Small intestine (tissue), 7 donors: Measurements from ENCODE around the gene KL. TPM values are rescaled to one million over a fixed set of nuclear protein-coding genes. Genes with fewer than 3 reads are reported as not detected.

Experiments used
- DNase-seq, 2 donors: peaks; one replicate each; pipeline versions ENCODE4 v3.0.0 to v3.0.0-alpha.2; 2013
- FAIRE-seq: peaks from 2 replicates; lab custom pipeline; 2012; peaks lifted over from hg19 to GRCh38; lab: Jason Lieb, UNC
- H3K27ac ChIP-seq, 3 donors: one replicate each; pipeline ENCODE4 v1.5.1; 2013; ENCODE audit warnings: low read length in 2 of 3, mild to moderate bottlenecking in 2 of 3, control low read depth in 1 of 3, inconsistent platforms in 1 of 3, low read depth in 1 of 3, moderate library complexity in 1 of 3
- H3K27me3 ChIP-seq, 3 donors: one replicate each; pipeline ENCODE4 v1.6.1; 2013; ENCODE audit warnings: low read length in 3 of 3, inconsistent platforms in 1 of 3; ENCODE audit not compliant: control insufficient read depth in 3 of 3, insufficient read depth in 3 of 3
- H3K36me3 ChIP-seq, 3 donors: one replicate each; pipeline ENCODE4 v1.6.1; 2013; ENCODE audit warnings: low read length in 3 of 3, inconsistent platforms in 1 of 3, low read depth in 1 of 3, mild to moderate bottlenecking in 1 of 3, moderate library complexity in 1 of 3; ENCODE audit not compliant: control insufficient read depth in 3 of 3, insufficient read depth in 2 of 3
- H3K4me1 ChIP-seq, 3 donors: one replicate each; pipeline ENCODE4 v1.6.1; 2013; ENCODE audit warnings: low read length in 2 of 3, inconsistent platforms in 1 of 3, low read depth in 1 of 3, mild to moderate bottlenecking in 1 of 3, moderate library complexity in 1 of 3; ENCODE audit not compliant: control insufficient read depth in 3 of 3, insufficient read depth in 2 of 3
- H3K4me3 ChIP-seq, 3 donors: one replicate each; pipeline ENCODE4 v1.5.1; 2013; ENCODE audit warnings: low read length in 3 of 3, control low read depth in 1 of 3, inconsistent platforms in 1 of 3, low read depth in 1 of 3, mild to moderate bottlenecking in 1 of 3, moderate library complexity in 1 of 3
- H3K9me3 ChIP-seq, 2 donors: one replicate each; pipeline ENCODE4 v1.6.1; 2013; ENCODE audit warnings: low read depth in 1 of 2, low read length in 1 of 2; ENCODE audit not compliant: control insufficient read depth in 2 of 2, insufficient read depth in 1 of 2
- WGBS, 3 donors: extraction: QIAGEN DNeasy Blood & Tissue Kit; methylation state at CpG; one replicate each; pipeline ENCODE4 v1.1.7; 2013; 5-methylcytosine and 5-hydroxymethylcytosine counted together
- polyA plus RNA-seq, 4 donors: library from polyadenylated mRNA; stranded (reverse) in 3 of 4; unstranded in 1 of 4; fragments of 200-250 nt in 3 of 4; fragments of 120-200 nt in 1 of 4; gene quantifications; one replicate each; pipeline versions ENCODE4 v1.2.1 to v1.2.3, GENCODE V29; 2013
- donor health status: healthy with polysubstance abuse.
- donor health status: control.
- donor health status: control.
- donor health status: Bipolar disorder and iron deficiency.
- donor health status: healthy.

KL gene
- polyA plus RNA-seq, 4 donors = 0.67 to 4.8 (median 2.0) TPM

- FAIRE-seq = no peak
- WGBS, 3 donors = 86 to 93% (median 87%) methylated on average over 3 of the region's 3 CpGs
Measured at GRCh38 chr13:33100886-33101285, 84.7 kb downstream of the KL start.

DNA sequence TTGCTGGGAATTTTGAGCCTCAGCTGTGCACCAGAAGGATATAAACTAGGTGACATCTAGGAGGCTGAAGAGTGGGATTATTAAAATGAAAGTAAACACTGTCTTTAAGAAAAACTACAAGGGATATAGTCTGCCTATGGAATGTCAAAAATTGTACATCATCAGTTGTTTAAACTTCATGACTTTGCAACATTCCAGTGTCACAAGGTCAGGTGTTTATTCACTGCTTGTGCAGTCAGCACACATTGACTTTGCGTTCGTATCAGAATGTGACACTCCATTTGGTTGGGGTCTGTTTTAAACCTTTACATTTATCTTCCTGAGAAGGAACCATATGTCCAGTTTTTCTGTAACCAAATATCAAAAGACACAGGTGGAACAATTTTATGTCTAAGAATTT lies 85.6 kb downstream of the KL start:
- Histone ChIP-seq H3K4me1 (no peaks in the 10 kb centered on the region), H3K27me3 (no peaks in the 10 kb centered on the region), H3K4me3 (no peak overlapping the region), H3K36me3 (peaks cover 0 to 13% (median 8%) of the 10 kb centered on the region in 3 donors), H3K9me3 (no peaks in the 10 kb centered on the region), H3K27ac (no peak overlapping the region)
- FAIRE-seq = no peak
- WGBS, 3 donors = 94 to 96% (median 95%) methylated on average over 2 of the region's 2 CpGs
- no peak for DNase-seq

More at GRCh38 chr13:33100886-33101285, 84.7 kb downstream of the KL start:
- no peak overlapping the region for H3K27ac ChIP-seq
- DNase-seq = no peak
- no peaks in the 10 kb centered on the region for H3K27me3 ChIP-seq
- H3K4me3 ChIP-seq = no peak overlapping the region
- H3K4me1 ChIP-seq = no peaks in the 10 kb centered on the region
- H3K36me3 ChIP-seq = peaks cover 0 to 5% (median 5%) of the 10 kb centered on the region in 3 donors
- no peaks in the 10 kb centered on the region for H3K9me3 ChIP-seq

DNA sequence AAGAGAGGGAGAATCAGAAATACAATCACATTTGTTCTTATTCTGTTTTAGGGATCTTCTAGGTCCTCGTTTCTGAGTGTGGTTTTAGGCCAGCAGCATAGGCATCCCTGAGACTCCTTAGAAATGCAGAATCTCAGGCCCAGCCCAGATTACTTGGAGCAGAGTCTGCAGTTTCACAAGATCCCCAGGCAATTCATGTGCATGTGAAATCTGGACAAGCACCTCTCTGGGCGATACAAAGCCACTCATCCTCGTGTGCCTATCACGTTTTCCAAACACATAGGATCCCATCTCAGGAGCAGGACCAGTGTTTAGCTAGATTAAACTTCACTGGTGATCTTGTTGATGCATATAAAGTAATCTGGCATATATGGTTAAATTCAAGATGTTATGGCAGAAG lies 87.2 kb downstream of the KL start:
- no peaks in the 10 kb centered on the region for H3K9me3 ChIP-seq
- FAIRE-seq = no peak
- WGBS, 3 donors = 83 to 89% (median 89%) methylated on average over 4 of the region's 4 CpGs
- H3K4me3 ChIP-seq = no peak overlapping the region
- peaks cover 0 to 21% (median 8%) of the 10 kb centered on the region in 3 donors for H3K36me3 ChIP-seq
- H3K4me1 ChIP-seq = no peaks in the 10 kb centered on the region
- H3K27me3 ChIP-seq = no peaks in the 10 kb centered on the region
- no peak overlapping the region for H3K27ac ChIP-seq
- DNase-seq = no peak

GRCh38 chr13:33105387-33106005 lies 89.3 kb downstream of the KL start:
- no peak for FAIRE-seq
- peaks cover 0 to 33% (median 8%) of the 10 kb centered on the region in 3 donors for H3K36me3 ChIP-seq

DNA sequence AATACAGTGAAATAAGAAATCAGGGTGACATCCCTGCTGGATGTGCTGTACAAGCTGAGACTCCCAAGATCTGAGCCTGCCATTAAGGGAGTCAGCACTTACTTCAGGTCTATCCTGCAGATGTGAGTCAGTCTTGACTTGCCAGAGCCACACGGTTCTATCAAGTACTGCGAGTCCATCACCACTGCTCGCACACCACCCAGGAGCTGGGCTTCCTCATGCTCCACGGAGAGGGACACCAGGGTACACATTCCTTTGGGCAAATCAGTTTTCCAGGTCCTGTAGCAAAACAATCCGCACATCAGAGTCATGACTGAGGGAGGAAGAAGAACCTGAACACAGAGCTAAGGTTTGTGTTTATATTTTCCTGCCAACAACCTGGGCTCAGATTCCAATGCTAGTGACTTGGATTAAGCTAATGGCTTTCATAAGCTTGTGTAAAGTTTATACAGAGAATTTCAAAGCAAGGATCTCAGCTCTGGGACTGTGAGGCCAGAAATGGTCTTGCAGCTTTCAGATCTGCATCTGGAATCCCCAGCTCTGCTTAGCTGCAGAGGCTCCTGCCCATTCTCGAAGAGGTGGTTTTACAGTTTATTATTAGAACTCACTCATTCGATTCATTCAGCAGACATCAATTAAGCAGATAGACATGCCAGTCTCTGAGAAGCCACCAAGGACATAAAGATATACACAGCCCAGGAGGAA lies 90.6 kb downstream of the KL start:
- peaks cover 0 to 11% (median 3%) of the 10 kb centered on the region in 3 donors for H3K4me1 ChIP-seq
- WGBS, 3 donors = 80 to 91% (median 91%) methylated on average over 7 of the region's 7 CpGs
- FAIRE-seq = no peak
- H3K4me3 ChIP-seq = no peak overlapping the region
- H3K36me3 ChIP-seq = peaks cover 0 to 37% (median 8%) of the 10 kb centered on the region in 3 donors
- no peaks in the 10 kb centered on the region for H3K9me3 ChIP-seq
- H3K27ac ChIP-seq = no peak overlapping the region
- H3K27me3 ChIP-seq = no peaks in the 10 kb centered on the region
- DNase-seq = no peak

More at GRCh38 chr13:33105387-33106005, 89.3 kb downstream of the KL start:
- H3K9me3 ChIP-seq = no peaks in the 10 kb centered on the region
- no peak overlapping the region for H3K4me3 ChIP-seq
- H3K27ac ChIP-seq = no peak overlapping the region
- WGBS, 3 donors = 72 to 85% (median 75%) methylated on average over 9 of the region's 9 CpGs
- peaks cover 0 to 8% (median 0%) of the 10 kb centered on the region in 3 donors for H3K4me1 ChIP-seq
- H3K27me3 ChIP-seq = no peaks in the 10 kb centered on the region
- DNase-seq = no peak

- FAIRE-seq (no peak), DNase-seq (no peak)
- Histone ChIP-seq H3K27ac (no peak overlapping the region), H3K4me1 (peaks cover 0 to 13% (median 8%) of the 10 kb centered on the region in 3 donors), H3K27me3 (no peaks in the 10 kb centered on the region), H3K36me3 (peaks cover 0 to 37% (median 8%) of the 10 kb centered on the region in 3 donors), H3K9me3 (no peaks in the 10 kb centered on the region), H3K4me3 (no peak overlapping the region)
- WGBS, 3 donors = 89 to 100% (median 90%) methylated on average over 2 of the region's 2 CpGs
Measured at GRCh38 chr13:33107361-33107760, 91.1 kb downstream of the KL start.

DNA sequence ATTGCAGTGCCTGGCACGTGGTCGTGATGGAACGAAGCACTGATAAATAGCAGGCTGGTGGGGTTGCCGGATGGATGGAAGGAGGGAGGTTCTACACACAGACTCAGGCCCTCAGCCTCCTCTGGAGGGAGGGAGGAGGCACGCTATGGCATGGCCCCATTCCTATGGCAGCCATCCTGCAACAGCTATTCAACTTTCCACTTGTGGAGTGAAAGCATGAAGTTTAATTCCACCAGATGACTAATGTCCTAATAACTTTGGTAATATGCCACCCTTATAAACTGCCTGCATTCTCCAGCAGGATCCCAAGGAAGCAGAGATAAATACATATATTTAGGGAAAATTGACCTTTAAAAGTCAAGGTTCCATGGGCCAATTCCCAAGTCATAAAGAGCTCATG lies 92.4 kb downstream of the KL start:
- whole genome bisulfite sequencing, 3 donors = 90 to 96% (median 91%) methylated on average over 5 of the region's 5 CpGs
- FAIRE-seq = no peak
- no peak overlapping the region for H3K27ac ChIP-seq

GRCh38 chr13:33109271-33109697 lies 93.1 kb downstream of the KL start:
- no peak for DNase-seq
- no peak overlapping the region for H3K4me3 ChIP-seq
- no peaks in the 10 kb centered on the region for H3K27me3 ChIP-seq
- peaks cover 0 to 17% (median 13%) of the 10 kb centered on the region in 3 donors for H3K4me1 ChIP-seq
- peak overlapping the region in 1 of 3 donors; percentile 14 for H3K27ac ChIP-seq
- no peak for FAIRE-seq
- WGBS, 3 donors = 18 to 29% (median 28%) methylated on average over 2 of the region's 2 CpGs
- peaks cover 0 to 54% (median 8%) of the 10 kb centered on the region in 3 donors for H3K36me3 ChIP-seq
- H3K9me3 ChIP-seq = no peaks in the 10 kb centered on the region

More for the DNA sequence above, 92.4 kb downstream of the KL start:
- Histone ChIP-seq H3K9me3 (no peaks in the 10 kb centered on the region), H3K36me3 (peaks cover 0 to 49% (median 8%) of the 10 kb centered on the region in 3 donors), H3K27me3 (no peaks in the 10 kb centered on the region), H3K4me1 (peaks cover 0 to 17% (median 13%) of the 10 kb centered on the region in 3 donors), H3K4me3 (no peak overlapping the region)
- DNase-seq = no peak
